HG02970 (cell line): Measurements from ENCODE around the gene NT5DC3.

Experiments used
- ATAC-seq: cut with Tn5 transposase; IDR thresholded peaks from one replicate; pipeline ENCODE4 v1.9.1; 2021; ENCODE audit warnings: mild to moderate bottlenecking, moderate library complexity, moderate number of reproducible peaks; ENCODE audit not compliant: unreplicated experiment, low FRiP score

The NT5DC3 gene

DNA sequence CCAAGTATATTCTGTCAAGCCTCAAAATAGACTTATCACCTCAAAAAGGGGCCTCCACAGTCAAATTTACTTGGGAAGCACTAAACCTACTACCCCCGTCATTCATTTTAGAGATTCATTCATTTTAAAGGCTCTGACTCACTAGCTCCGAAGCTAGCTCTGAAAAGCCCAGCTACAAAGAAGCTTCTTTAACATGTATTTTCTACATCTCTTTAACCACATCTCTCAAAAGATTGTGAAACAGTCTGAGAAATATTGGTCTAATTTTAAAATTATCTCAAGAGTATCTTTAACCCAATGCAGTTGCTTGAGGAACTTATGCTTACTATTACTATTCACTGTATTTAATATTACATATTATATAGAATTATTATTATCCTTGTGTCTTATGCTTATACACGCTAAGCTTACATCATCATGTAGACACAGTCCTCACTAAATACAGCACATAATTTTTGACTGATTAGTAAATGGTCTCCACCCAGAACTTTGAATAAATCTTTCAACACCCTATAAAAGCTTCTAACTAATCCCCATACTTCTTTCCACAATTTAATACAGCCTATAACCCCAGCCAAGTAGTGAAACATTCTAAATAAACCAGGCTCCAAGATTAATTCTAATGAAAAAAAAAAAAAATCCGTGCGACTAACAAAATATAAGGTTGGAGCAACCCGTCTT, 7.8 kb downstream of the NT5DC3 start:
- no peak for ATAC-seq

DNA sequence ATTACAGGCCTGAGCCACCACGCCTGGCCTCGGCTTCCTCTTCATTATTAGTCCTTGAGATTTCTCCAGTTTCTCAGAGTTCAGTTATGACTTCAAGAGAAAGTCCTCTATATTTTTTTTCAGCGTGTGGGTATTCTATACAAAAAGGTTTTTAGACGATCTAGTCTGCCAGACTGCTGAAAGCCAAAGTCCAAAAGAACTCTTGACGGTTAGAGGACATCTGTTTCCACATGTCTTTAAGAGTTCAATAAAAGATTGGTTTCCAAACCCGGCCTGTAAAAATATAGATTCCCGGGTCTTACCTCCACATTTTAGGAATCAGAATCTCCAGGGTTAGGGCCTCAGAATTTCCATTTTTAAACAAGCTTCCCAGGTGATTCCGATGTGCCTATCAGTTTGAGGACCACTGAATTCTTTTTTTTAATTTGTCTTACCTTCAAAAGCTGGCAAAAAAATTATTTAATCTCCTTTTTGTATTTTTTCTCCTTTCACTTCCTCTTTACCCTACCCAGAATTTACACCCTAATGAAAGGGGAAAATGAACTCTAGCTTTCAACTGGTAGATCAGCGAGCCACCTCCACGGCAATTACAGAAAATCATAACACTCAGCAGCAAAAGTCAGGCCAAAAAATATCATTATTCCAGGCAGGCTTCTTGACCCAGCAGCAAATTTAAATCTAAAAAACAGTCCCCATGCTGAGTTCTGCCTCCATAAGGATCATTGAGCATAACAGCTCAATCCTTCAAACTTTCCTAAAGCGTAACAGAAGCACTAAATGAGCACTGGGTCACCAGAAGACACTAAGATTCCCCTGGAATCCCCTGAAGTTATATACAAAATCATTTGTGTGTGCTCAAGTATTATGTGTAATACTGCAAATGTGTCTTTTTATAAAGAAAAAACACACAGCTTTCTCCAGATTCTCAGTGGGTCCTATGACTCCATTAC, 8.7 kb downstream of the NT5DC3 start:
- no peak for ATAC-seq

DNA sequence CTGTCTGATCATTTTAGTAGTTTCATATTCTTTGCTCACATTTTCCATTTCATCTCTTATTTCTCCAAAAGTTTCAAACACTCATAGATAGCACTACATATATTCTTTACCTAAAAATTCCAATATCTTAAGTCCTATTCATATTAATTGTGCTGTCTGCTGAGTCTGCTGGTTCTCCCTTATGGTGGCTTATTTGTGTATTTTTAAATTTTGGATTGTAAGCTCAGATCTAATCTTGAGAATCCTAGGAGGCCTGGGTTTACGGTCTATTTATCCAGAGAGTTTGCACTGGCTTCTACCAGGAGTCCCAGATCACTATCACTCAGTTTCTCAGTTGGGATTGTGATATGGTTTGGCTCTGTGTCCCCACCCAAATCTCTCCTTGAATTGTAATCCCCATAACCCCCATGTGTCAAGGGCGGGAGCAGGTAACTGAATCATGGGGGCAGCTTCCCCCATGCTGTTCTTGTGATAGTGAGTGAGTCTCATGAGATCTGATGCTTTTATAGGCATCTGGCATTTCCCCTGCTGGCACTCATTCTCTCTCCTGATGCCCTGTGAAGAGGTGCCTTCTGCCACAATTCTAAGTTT, 10.2 kb downstream of the NT5DC3 start:
- no peak for ATAC-seq

DNA sequence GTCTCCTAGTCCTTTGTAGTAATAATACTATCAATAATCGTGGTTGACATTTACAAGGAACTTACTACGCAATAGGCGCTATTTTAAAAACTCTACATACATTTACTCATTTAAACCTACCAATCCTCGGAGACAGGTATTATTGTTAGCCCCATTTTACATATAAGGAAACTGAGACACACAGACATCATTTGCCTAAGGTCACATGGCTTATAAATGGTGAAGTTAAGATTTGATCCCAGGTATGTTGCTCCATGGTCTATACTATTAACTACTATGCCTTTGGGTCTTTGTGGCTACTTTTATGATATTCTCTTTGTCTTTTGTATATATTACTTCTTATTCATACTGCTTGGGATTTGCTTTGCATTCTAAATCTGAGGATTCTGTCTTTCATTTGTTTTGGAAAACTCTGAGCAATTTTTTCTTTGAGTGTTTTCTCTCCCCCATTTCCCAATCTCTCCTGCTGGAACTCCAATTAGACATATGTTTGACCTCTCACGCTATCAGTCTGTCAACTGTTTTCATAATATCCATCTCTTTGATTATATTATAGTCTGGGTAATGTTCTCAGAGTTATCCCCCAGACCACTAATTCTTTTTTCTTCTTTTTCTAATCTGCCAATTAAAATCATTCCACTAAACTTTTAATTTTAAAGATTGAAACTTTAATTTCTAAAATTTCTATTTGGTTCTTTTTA, 10.9 kb downstream of the NT5DC3 start:
- ATAC-seq = no peak

DNA sequence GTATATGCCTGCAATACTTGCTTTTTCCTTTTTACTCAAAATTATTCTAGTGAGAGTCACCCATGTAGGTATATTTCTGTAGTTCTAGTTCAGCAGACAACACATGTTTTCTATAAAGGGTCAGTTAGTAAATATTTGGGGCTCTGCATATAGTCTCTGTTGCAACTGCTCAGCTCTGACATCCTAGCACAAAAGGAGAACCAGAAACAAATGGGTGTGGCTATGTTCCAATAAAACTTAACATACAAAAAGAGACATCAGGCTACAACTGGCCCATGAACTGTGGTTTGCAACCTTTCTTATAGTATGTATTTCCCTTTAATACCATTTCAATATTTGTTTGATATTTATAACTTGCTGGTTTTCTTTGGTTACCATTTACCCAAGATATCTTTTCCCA, 11.9 kb downstream of the NT5DC3 start:
- ATAC-seq = no peak

DNA sequence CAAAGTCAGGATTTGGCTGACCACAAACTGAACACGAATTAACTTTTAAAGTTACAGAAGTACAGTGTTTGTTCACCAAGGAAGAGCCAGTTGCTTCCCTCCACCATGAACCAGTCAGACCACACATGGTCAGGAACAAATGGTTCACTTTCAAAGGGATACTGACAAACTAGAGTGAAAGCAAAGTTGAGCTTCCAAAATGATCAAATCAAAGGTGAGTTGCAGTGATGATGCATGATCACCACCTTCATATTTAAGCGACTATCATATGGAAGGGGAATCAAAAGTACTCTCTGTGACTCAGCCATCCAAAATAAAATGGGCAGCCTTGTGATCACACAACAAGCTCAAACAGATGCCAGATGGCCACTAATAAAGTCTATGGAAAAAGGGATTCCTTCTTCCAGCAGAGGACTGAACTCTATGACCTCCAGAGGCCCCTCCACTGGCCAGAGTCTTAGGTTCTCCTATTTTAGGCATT, 13.1 kb downstream of the NT5DC3 start:
- ATAC-seq = no peak

DNA sequence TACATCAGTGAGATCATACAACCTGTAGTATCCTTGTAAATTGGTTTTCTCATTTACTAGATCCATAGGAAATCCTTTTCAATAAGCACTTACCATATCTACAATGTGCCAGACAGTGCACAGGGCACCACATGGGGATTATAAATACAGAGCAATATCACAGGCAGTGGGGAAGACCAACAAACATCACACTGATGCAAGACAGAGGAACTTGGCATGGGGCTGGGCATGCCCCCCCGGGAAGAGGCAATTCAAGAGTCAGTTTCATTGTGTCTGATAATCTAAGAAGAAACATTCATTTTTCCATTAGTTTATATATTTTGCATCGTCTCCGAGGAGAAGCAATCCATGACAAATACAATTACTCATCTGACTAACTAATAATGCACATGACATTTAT, 16.2 kb downstream of the NT5DC3 start:
- no peak for ATAC-seq

DNA sequence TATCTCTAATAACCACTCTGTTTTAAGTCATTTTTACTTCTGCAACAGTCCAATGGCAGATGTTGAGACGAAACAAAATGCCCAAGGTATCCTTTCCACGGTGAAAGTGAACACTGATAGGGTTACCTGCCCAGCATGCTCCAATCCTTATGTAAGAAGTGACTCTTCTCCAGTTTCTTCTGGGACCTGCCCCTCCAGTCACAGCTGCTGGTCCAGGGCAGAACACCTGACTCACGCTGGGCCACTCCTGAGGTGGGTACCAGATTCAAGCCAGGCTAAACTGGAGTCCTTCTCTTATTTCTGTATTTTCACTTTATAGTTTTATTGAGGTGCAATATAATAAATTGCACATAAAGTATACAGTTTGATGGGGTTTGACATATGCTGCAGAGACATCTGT, 16.7 kb downstream of the NT5DC3 start:
- no peak for ATAC-seq

DNA sequence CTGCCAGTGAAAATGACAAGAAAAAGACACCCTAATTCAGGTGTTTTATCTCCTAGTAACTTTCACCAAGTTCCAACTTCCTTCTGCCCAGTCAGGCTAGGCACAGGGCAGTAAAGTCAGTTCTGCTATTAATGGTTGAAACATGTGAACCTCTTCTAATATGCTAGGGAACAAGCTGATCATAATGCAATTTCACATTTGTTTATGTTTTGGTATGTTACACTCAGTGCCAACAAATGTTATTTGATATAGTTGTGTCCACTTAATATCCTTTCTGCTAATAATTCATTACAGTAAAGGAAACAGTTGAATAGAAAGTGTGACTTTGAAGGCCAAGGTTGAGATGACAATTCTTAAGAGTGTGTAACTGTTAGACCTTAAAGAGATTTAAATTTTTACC, 17.2 kb downstream of the NT5DC3 start:
- ATAC-seq = no peak

DNA sequence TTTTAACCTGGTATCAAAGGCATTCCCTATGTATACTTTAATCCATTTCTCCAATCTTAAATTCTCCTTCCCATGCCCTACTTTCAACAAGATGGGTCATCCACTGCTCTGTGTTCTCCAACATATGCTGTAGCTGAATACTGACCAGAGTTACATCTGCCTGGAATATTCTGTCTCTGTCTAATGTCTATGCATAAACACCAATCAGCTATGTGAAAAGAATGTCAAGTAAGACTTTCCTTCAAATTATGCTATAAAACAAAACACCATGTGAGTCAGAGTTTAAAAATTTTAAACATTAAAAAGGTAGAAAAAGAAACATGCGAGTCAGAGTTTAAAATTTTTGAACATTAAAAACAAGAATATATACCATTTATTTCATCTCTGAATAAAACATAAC, 19.3 kb downstream of the NT5DC3 start:
- no peak for ATAC-seq

DNA sequence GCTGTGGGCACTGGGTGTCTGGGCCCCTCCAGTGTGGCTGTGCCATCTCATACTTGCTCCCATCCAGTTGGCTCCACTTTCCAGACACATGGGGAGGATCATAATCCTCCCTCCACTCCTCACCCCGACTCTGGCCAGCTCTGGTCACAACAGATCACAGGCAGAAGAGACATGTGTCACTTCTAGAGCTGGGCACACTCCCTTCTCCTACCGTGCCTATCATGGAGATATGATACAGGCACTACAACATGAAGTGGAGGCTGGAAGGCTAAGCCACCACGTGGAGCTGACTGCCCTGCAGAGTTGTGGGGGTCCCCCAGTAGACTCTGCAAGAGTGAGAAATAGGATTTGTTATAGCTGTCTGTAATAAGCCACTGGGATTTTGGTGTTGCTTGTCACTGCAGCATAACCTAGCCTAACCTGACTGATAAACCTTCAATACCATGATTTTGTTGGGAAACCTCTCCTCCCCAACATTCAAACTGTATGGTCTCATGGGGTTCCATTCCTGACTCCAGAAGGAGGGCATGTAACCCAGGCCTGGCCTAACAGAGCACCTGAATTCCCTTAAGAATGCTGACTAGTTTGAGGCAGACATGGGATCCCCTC, 20.0 kb downstream of the NT5DC3 start:
- ATAC-seq = no peak

DNA sequence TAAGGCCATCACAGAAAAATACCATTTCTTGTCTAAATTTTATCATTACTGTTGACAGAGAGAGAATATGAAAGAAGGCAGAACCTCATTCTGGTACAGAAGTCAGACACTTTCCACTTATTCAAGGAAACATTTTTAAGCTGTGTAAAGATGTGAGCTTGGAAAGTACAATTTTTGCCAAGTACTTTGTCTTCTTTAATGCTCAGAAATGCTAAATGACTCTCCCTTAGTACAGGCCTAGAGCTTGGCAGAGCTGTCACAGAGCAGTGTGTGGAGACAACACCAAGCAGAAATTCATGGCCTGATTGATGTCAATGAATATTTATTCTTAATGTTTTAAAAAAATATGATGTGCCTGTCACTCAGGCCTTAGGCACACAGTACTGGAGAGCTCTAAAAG, 20.7 kb downstream of the NT5DC3 start:
- ATAC-seq = no peak

DNA sequence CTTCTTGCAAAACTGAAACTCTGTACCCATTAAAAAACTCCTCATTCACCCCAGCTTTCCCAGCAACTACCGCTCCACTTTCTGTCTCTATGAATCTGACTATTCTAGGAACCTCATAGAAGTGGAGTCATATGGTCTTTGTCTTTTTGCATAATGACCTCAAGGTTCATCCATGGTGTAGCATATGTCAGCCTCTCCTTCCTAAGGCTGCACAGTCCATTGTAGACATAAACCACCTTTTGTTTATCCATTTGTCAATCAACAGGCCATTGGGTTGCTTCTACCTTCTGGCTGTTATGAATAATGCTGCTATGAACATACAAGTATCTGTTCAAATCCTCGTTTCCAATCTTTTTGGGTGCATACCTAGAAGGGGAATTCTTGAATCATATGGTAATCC, 21.1 kb downstream of the NT5DC3 start:
- no peak for ATAC-seq

DNA sequence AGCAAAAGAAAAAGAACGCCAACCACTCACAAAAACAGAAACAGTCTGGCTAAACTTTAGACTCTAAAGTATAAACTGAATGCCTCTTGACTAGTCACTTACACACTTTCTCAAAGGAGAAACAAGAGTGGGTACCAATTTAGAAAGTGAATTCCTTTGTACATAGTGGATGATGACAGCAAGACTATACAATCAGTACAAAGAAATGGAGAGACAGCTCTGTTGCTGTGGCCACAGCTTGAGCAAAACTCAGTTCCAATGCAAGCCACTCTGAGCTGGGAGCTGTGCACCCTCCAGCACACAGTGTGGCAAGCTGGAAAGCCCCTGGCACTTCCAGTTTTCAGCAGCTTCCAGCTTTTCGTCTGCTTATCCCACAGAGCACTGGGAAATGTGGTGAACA, 21.7 kb downstream of the NT5DC3 start:
- no peak for ATAC-seq

DNA sequence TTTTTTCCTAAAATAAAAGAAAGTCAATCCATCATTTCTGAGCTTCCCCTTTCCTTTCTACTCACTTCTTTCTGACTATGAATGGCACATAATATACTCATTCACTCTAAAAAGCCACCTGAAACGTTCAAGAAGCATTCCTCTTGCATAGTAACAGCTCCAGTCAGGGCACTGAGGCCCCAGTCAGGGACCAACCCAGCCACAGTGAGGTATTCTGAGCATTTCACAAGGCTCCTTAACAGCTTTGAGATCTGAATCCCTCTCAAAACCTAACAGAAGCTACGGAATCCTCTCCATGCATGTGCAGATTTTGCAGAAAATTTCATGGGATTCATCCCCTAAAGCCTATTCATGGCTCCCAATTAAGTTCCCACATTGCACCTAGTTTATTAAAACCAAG, 23.2 kb downstream of the NT5DC3 start:
- ATAC-seq = no peak

DNA sequence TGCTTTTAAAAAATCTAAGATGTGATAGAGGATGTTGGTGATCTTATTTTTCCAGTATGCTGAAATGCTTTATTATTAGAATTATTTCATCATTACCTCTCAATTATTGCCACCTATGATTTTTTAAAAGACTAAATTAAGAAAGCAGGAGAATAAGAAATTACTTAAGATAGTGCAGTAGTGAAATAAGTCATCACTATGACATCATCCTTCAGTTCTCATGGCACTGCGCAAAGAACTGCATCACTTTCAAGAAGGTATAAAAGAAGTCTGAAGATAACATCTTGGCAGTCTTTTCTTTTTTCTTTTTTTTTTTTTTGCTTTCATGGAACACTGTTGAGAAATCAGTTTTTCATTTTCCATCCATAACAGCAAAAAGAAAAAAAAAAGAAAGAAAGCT, 24.4 kb downstream of the NT5DC3 start:
- no peak for ATAC-seq

DNA sequence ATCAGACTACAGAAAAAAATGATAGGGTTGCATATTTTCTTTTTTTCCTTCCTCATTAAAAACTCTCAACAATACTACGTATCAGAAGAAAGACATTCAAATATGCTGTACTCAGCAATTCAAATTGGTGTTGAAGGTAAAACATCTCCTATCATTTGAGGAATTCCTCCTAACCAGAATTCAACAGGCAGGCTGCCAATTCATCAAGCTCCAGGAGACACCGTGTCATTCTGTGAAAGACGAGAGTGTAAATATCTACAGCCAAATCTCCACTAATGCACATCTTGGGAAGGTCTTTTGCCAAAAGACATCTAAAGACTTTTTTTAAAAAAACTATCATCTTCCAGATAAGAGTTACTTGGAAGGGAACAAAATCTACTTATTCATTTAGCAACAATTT, 26.6 kb downstream of the NT5DC3 start:
- ATAC-seq = no peak

DNA sequence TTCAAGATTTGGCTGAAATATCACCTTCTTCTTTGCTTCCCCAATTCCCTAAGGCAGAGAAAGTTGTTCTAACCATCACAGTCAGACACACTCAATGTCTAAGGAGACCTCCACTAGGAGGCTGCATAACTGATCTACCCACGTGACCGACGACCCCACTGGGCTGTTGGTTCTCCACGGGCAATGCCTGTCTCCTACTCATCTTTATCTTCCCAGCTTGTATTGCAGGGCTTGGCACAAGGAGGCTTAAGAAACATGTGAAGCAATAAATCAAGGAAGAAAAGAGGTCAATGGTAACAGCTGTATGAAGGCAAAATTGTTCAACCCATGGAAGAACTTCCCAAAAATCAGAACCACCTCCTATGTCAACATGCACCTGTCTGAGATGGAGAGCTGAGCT, 27.1 kb downstream of the NT5DC3 start:
- ATAC-seq = no peak

DNA sequence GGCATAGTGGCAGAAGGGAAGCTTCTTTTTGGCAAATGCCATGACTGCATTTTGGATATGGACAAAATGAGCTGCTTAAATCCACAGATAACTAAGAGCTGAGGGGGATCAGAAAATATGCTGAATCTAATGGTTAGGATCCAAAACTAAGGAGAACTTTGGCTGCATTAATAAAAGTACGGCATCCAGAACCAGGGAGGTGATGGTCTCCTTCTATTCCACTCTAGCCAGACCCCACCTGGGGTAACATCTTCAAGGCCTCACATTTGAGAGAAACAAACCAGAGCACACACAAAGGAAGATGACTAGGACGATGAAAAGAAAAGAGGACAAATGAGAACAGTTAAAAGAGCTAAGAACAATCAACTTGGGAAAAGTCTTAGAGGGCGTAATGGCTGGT, 27.6 kb downstream of the NT5DC3 start:
- ATAC-seq = no peak

DNA sequence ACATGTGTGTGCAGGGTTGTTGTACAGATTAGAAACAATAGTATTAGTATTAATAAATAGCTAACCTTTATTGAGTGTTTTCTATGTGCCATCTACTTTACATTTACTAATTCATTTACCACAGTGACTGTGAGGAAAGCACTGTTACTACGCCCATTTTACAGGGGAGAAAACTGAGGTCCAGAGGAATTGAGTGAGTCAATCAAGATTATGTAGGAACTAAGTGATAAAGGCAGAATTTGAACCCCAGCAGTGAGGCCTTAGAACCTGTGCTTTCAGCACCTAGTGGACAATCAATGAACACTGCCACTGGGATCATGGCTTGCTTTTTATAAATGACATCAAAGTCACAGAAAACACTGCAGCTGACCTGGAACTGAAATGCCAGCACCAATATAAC, 28.2 kb downstream of the NT5DC3 start:
- no peak for ATAC-seq
